ENCODE results near the gene MX1. TPM values are rescaled to one million over a fixed set of nuclear protein-coding genes. Genes with fewer than 3 reads are reported as not detected.

MX1 gene
- total RNA-seq, 2 experiments from 2014 or later: 23.9 to 24.7 TPM

- intact Hi-C loops (cut with micrococcal nuclease; ENCODE audit: unreplicated experiment): loop anchor here (1.0 to 5.0 kb wide), 3 partner anchors 94 to 178 kb away; no protein-coding TSS in a partner anchor
Measured at GRCh38 chr21:41460578-41461527, 34.8 kb downstream of the MX1 start.

GRCh38 chr21:41465176-41465781 lies 39.2 kb downstream of the MX1 start:
- CTCF ChIA-PET (ENCODE audit: unreplicated experiment): interaction anchor here (0.6 kb wide), 1 partner anchor 68 kb away, joined by 3 read pairs; no protein-coding TSS in a partner anchor
- POLR2A ChIA-PET: no interaction called here
- no peak for TF ChIP-seq EZH2phosphoT487 (IDR thresholded peaks at IDR 0.05; ENCODE audit: borderline replicate concordance, low read depth, low read length)
- no peak for TF ChIP-seq CTCF (conservative IDR thresholded peaks at IDR 0.05; ENCODE audit: low read length)

More at GRCh38 chr21:41460578-41461527, 34.8 kb downstream of the MX1 start:
- H3K9me3 ChIP-seq (ENCODE audit: low read length): no peaks in the 10 kb centered on the region
- no peaks in the 10 kb centered on the region for H3K4me1 ChIP-seq (ENCODE audit: insufficient read depth, low read length, poor library complexity, severe bottlenecking)
- TF ChIP-seq CTCF (conservative IDR thresholded peaks at IDR 0.05; ENCODE audit: low read length) (peak; percentile 82), EZH2phosphoT487 (IDR thresholded peaks at IDR 0.05; ENCODE audit: borderline replicate concordance, low read depth, low read length) (no peak)
- POLR2A ChIA-PET: no interaction called here
- no peak overlapping the region for H3K4me2 ChIP-seq (ENCODE audit: low read length)
- H3K79me2 ChIP-seq (ENCODE audit: insufficient read depth, low read depth, low read length): no peaks in the 10 kb centered on the region
- CTCF ChIA-PET (ENCODE audit: unreplicated experiment): interaction anchor here (1.0 kb wide), 1 partner anchor 178 kb away, joined by 5 read pairs; no protein-coding TSS in a partner anchor
- H4K20me1 ChIP-seq (ENCODE audit: insufficient read depth, low read length): no peaks in the 10 kb centered on the region
- H3K4me3 ChIP-seq (ENCODE audit: low read depth, low read length, poor library complexity, severe bottlenecking): no peak overlapping the region
- H3K9me2 ChIP-seq (ENCODE audit: insufficient read depth, low read length): no peaks in the 10 kb centered on the region
- no peak overlapping the region for H2AFZ ChIP-seq (ENCODE audit: low read length)
- DNase-seq (ENCODE audit: low spot score): peak; percentile 67
- no peak overlapping the region for H3K27ac ChIP-seq (ENCODE audit: low read depth, low read length, poor library complexity, severe bottlenecking)
- BruUV-seq (replicated peaks): no TSS peak
- no peaks in the 10 kb centered on the region for H3K36me3 ChIP-seq (ENCODE audit: insufficient read depth, low read length)

More at GRCh38 chr21:41465176-41465781, 39.2 kb downstream of the MX1 start:
- intact Hi-C loops (cut with micrococcal nuclease; ENCODE audit: unreplicated experiment): no loop called here
- H4K20me1 ChIP-seq (ENCODE audit: insufficient read depth, low read length): no peaks in the 10 kb centered on the region
- H3K9me3 ChIP-seq (ENCODE audit: low read length): no peaks in the 10 kb centered on the region
- H3K4me1 ChIP-seq (ENCODE audit: insufficient read depth, low read length, poor library complexity, severe bottlenecking): no peaks in the 10 kb centered on the region
- H3K9me2 ChIP-seq (ENCODE audit: insufficient read depth, low read length): no peaks in the 10 kb centered on the region
- no peak overlapping the region for H3K4me2 ChIP-seq (ENCODE audit: low read length)
- H3K79me2 ChIP-seq (ENCODE audit: insufficient read depth, low read depth, low read length): no peaks in the 10 kb centered on the region
- H3K27ac ChIP-seq (ENCODE audit: low read depth, low read length, poor library complexity, severe bottlenecking): no peak overlapping the region
- no TSS peak for BruUV-seq (replicated peaks)
- no peak overlapping the region for H3K4me3 ChIP-seq (ENCODE audit: low read depth, low read length, poor library complexity, severe bottlenecking)
- H3K36me3 ChIP-seq (ENCODE audit: insufficient read depth, low read length): no peaks in the 10 kb centered on the region
- DNase-seq (ENCODE audit: low spot score): no peak
- no peak overlapping the region for H2AFZ ChIP-seq (ENCODE audit: low read length)

All from OCI-LY7 (cell line).